T-helper 1 cell (primary cell): Measurements from ENCODE around the gene CCNYL1.
"Not testable (repeated sequence)": the region's sequence is repeated elsewhere in the genome, so short reads cannot be mapped to it uniquely, and the experiment has no call there.

ENCODE experiments used
- DNase-seq, 5 donors: peaks; one replicate each; pipeline ENCODE4 v3.0.0-alpha.2; 2012 to 2020

Gene CCNYL1

GRCh38 chr2:207697411-207697810 is 14.0 kb upstream of the CCNYL1 start:
- DNase-seq, result no peak

- no peak for DNase-seq
Observed at GRCh38 chr2:207698301-207698700, 13.1 kb upstream of the CCNYL1 start.

- DNase-seq, result no peak
Observed at GRCh38 chr2:207704078-207704477, 7.4 kb upstream of the CCNYL1 start.

- DNase-seq, result no peak
Observed at GRCh38 chr2:207704671-207705070, 6.8 kb upstream of the CCNYL1 start.

GRCh38 chr2:207706936-207707860 is 4.2 kb upstream of the CCNYL1 start:
- DNase-seq, result no peak

GRCh38 chr2:207711750-207712530 is 500 bp downstream of the CCNYL1 start:
- peak; percentile 27 to 59 (median 38) for DNase-seq

GRCh38 chr2:207716056-207716455 is 4.6 kb downstream of the CCNYL1 start:
- DNase-seq, result no peak

GRCh38 chr2:207718521-207718920 is 7.1 kb downstream of the CCNYL1 start:
- DNase-seq, result no peak

- DNase-seq, result no peak
Observed at GRCh38 chr2:207719008-207719407, 7.6 kb downstream of the CCNYL1 start.

- not testable (repeated sequence) for DNase-seq
Observed at GRCh38 chr2:207719655-207720054, 8.2 kb downstream of the CCNYL1 start.

GRCh38 chr2:207720517-207721187 is 9.2 kb downstream of the CCNYL1 start:
- no peak for DNase-seq

GRCh38 chr2:207722773-207723424 is 11.5 kb downstream of the CCNYL1 start:
- no peak for DNase-seq

GRCh38 chr2:207723425-207723787 is 12.0 kb downstream of the CCNYL1 start:
- DNase-seq, result not testable (repeated sequence)

- no peak for DNase-seq
Observed at GRCh38 chr2:207724113-207724512, 12.7 kb downstream of the CCNYL1 start.

- no peak for DNase-seq
Observed at GRCh38 chr2:207725873-207726578, 14.6 kb downstream of the CCNYL1 start.

- DNase-seq, result no peak
Observed at GRCh38 chr2:207727261-207727660, 15.8 kb downstream of the CCNYL1 start.

- no peak for DNase-seq
Observed at GRCh38 chr2:207729465-207729998, 18.1 kb downstream of the CCNYL1 start.

- no peak for DNase-seq
Observed at GRCh38 chr2:207731138-207731537, 19.7 kb downstream of the CCNYL1 start.

- no peak for DNase-seq
Observed at GRCh38 chr2:207733597-207734240, 22.3 kb downstream of the CCNYL1 start.

- no peak for DNase-seq
Observed at GRCh38 chr2:207734264-207734635, 22.8 kb downstream of the CCNYL1 start.
